Right forelimb (tissue), 1 donor: ENCODE results near the gene ZNF747.
"Not testable (repeated sequence)": the region's sequence is repeated elsewhere in the genome, so short reads cannot be mapped to it uniquely, and the experiment has no call there.

Source experiments
- DNase-seq: peaks from one replicate; pipeline ENCODE4 v3.0.0-alpha.2; 2018

Gene ZNF747

DNA sequence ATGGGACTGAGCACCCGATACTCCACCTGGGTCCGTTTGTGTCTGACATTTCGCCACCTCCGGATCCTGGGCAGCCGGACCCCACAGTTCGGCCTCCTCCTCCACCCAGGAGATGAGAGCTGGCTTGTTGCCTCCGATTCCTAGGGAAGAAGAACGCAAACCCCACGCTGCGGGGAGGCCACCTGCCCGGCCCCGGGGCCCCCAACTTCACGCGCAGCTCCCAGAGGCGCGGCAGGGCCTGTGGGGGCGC is 23.0 kb upstream of the ZNF747 start:
- no peak for DNase-seq

DNA sequence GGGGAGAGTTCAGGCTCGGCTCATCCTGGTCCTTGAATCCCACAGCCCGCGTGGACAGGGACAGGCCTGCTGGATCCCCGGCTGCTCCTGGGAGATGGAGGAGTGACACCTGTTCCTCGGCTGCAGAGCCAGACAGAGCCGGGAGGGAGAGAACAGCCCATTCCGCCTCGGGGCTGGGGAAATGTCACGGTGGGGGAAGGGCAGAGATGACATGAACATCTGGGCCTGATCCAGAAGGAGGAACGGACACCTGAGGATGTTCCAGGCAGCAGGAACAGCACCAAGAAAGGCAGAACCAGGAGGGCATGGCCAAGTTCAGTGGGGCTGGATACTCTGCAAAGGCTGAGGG is 21.4 kb upstream of the ZNF747 start:
- DNase-seq, result no peak

DNA sequence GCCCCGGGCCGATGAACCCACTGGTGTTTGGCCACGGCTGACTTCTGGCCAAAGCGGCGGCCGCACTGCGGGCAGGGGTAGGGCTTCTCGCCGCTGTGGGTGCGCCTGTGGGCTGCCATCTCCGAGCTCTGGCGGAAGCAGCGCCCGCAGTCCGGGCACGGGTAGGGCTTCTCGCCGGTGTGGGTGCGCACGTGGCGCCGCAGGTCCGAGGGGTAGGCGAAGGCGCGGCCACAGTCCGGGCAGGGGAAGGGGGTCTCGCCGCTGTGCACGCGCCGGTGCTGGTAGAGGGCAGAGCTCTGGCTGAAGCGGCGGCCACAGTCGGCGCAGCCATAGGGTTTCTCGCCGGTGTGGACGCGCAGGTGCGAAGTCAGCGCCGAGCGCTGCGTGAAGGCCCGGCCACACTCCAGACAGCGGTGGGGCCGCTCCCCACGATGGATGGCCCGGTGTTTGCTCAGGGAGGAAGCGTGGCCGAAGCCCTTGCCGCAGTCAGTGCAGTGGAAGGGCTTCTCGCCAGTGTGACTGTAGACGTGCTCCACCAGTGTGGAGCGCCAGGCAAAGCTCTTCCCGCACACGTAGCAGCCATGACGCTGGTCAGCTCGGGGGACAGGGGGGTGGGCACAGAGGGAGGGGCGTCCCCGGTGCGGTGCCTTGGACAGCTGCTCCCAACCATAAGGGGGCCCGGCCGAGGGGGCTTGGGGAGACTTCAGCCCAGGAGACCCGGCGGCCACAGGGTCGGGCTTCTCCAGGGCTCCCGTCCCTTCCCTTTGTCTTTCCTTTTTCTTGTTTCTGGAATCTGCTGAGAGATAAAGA is 20.9 kb upstream of the ZNF747 start:
- DNase-seq, result no peak

DNA sequence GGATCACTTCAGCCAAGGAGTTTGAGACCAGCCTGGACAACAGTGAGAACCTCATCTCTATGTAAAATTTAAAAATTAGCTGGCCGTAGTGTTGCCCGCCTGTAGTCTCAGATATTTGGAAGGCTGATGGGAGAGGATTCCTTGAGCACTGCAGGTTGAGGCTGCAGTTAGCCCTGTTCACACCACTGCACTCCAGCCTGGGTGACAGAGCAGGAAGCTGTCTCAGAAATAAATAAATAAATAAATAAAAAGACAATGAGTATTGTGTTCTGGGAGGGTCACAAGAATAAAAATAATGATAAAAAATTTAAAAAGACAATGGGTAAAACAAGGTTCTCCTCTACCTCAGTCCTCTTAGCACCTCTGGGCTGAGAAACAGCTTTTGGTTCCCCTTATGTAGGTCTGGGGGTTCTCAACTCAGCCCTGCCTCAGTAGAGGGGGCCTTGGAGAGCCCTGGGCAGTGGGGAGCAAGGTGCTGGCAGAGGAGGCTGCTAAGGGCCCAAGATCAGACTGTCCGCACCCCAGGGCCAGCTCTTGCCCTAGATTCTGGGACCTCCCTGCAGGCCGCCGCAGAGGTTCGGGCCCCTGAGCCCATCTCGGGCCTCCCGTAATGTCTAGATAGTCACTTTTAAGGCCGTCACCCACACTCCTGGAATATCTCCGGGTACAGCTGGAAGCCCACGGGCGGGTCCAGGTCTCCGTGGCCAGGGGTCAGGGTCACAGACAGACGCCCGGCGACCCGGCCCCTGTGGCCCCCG is 20.1 kb upstream of the ZNF747 start:
- DNase-seq, result no peak

DNA sequence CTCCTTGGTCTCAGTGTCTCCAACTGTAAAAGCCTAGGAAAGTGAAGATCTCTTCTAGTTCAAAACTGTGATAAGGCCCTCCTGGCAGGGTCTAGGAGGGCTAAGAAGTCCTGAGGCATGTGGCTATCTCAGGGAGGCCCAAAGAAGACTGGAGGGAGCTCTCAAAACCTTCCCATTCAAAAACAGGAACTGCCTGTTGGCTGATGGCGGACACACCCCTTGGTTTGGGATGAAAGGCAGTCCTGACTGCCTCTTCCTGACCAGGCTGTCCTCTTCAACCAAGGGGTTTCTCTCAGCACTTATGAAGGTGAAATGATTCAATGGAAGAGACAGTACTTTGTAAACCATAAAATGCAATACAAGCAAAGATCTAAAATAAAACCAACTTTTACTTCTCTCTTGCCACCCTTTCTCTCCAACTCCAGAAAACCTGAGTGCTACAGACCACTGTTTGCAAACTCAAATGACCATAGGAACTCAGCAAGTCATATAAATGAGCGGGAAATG is 18.8 kb upstream of the ZNF747 start:
- DNase-seq, result no peak

DNA sequence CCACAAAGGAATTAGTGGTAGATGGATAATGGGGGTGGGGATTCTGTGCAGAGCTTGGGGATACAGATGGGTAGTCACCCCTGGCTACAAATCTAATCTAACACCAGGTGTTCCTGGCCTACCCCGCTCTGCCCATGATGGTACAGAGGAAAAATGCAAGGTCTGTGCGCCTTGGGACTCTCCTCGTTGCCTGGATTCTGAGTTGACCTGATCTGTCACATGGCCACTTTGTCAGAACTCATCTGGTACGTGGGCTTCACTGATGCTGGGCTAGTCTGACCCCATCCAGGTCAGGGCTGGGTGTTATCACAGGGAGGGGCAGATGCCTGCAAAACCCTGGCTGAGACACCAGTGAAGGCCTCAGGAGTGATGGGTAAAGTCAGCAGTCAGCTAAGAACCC is 18.3 kb upstream of the ZNF747 start:
- DNase-seq, result no peak

DNA sequence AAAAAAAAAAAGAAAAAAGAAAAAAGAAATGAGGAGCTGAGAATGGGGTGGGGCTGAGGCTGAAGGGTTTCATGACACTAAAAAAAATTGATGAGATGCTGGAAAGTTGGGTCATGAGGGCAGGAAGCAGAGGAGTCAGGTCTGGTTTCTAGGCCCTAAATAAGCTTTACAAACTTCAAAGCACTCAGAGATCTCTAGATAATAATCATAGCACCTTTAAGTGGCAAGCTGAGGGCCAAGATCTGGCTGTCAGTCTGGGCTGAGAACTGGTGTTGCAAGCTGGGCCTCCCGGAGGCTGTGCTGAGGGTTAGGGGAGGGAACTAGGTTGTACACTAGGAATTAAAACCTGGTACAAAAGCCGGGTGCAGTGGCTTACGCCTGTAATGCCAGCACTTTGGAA is 17.1 kb upstream of the ZNF747 start:
- DNase-seq, result no peak

DNA sequence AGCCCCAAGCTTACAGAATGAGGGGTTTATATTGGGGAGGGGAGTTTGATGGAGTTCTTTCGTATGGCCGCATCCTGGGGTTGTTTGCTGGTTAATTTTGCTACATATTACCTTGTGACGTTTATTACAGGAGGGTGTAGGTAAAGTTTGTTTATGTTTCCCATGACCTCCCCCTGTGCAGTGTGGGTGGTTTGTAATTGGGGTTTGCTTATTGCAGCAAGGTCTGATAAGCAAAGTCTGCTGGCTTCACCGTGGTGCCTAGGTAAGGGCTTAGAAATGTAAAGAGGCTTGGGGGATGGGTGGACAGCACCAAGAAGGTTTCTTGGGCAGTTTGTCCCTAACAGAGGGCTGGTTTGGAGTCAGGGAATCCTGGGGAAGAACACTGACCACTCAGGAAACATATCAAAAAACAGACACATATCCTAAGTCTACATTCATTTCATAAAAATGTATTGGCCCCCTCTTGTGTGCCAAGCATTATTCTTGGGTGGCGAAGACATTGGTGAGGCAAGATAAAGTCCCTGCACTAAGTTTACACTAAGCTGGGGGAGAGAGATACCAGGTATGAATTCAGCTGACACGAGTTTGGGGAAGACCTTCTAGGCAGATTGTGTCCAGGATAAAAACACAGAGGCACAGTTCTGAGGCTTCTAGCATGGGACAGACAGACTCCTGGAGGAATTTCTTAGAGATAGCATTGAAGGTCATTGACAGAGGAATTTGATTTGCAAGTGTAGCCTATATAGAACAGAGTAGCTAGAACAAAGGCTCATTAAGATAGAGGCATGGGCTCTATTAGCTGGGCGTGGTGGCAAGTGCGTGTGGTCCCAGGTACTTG is 14.0 kb upstream of the ZNF747 start:
- DNase-seq, result no peak

DNA sequence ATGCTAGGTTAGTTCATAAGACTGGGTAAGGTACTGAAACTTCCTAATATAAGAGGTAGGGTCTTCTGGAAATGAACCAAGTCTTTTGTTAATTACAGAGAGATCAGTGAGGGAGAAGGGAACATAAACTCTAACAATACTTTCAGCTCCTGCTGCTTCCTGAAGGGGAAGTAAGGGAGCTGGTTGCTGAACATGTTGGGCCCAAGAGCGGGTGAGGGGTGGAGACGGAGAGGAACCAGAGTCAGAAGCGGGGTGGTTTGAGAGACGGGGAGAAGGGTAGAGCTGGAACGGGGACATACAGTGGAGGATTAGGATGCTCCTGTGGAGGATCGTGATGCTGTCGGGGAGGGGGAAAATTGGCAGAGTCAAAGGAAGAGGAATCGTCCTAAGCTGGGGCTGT is 11.5 kb upstream of the ZNF747 start:
- DNase-seq, result no peak

DNA sequence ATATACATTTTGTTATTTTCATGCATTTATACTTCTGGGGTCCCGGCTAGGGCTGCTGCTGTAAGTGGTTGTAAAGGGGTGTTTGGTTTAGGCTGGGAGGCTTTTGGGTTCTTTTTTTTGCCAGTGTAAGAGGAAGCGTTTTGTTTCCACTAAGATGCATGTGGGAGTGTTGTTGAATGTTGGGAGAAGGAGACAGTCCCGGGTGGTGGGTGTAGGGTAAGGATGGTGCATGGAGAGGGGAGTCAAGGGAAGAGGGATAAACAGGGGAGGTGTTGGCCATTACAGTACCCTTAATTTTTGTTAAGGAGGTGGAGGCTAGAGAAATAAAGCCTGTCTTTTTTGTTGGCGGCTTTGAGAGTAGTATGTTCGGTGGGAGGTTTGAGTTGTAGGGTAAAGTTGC is 8.4 kb upstream of the ZNF747 start:
- DNase-seq, result no peak

DNA sequence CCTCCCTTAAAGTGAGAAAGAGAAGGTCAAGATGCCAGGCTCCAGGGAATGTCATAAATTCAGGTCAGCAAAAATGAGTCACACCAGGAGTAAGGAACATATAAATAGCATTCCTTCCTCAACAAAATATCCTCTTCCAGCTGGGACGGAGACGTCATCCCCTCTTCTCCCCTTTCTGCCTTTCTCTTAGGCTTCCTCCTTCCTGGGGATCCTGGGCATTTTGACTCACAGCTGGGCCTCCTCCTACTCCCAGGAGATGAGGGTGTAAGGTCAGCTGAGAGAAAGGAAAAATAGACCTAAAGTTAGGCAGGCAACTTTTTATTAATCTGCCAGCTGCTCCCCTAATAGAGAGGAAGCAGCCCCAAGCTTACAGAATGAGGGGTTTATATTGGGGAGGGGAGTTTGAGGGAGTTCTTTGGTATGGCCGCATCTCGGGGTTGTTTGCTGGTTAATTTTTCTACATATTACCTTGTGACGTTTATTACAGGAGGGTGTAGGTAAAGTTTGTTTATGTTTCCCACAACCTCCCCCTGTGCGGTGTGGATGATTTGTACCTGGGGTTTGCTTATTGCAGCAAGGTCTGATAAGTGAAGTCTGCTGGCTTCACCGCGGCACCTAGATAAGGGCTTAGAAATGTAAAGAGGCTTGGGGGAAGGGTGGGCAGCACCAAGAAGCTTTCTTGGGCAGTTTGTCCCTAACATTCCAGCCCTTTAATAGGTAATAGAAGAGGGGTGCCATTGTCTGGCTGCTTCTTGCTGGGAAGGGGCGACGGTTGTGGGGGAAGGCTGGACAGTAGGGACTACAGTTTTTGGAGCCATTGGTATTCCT is 7.1 kb upstream of the ZNF747 start:
- DNase-seq, result no peak

DNA sequence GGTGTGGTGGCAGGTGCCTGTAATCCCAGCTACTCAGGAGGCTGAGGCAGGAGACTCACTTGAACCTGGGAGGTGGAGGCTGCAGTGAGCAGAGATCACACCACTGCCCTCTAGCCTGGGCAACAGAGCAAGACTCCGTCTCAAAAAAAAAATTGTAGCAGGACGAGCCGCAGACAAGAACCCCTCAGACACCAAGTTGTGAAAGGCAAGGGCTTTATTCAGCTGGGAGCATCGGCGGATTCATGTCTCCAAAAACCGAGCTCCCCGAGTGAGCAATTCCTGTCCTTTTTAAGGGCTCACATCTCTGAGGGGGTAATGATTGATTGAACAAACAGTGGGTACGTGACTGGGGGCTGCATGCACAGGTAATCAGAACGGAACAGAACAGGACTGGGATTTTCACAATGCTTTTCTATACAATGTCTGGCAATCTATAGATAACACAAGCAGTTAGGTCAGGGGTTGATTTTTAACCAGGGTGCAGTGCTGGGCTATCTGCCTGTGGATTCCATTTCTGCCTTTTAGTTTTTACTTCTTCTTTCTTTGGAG is 6.3 kb upstream of the ZNF747 start:
- not testable (repeated sequence) for DNase-seq

DNA sequence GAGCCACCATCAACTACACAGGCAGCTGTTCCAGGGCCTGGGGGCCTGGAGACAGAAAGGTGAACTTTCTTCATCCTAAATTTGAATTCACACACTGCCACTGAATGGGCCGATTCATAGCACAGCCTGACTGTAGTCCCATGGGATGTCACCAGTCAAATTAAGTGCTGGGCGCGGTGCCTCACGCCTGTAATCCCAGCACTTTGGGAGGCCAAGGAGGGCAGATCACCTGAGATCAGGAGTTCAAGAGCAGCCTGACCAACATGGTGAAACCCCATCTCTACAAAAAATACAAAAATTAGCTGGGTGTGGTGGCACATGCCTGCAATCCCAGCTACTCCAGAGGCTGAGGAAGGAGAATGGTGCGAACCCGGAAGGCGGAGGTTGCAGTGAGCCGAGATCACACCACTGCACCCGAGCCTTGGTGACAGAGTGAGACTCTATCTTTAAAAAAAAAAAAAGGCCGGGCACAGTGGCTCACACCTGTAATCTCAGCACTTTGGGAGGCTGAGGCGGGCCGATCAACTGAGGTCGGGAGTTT is 5.4 kb upstream of the ZNF747 start:
- DNase-seq, result not testable (repeated sequence)

DNA sequence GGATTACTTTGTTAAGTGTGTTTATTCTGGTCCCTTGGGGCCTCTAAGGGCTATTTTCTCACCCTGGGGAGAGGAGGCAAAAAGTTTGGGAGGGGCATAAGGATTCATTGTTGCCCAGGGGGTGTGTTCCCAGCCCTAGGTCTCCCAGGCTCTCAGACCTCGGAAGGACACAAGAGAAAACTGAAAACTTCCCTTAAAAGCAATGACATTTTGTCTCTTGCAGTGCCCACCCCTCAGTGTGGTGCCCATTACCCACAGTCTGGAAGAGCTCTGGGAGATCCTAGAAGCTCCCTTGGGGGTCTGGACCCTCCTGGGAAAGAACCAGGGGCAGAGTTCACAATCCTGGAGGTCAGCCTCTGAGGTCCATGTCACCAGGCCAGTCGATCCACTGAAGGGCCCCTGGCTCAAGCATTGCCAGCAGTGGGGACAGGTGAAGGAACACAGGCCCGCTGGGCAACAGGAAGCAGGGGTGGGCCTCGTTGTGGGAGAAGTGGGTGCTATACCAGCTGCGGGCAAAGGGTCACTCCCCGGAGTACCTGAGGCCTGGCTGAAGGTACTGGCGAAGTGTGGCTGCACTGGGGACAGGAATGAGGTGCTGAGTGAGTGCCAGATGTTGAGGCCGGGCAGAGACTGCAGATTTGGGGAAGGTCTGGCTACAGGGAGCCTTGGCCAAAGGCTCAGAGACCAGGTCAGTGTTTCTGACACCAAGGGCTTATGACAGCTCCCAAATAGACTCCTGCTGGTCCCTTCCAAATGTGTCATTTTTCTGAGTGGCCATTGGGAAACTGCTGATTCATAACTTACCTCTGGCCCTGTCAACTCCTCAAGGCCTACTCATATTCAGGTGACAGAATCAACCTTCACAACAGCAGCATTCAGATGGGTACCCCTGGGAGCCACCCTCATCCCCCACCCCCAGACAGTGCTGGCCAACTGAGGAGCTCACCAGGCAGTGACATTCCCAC is 4.6 kb upstream of the ZNF747 start:
- no peak for DNase-seq

DNA sequence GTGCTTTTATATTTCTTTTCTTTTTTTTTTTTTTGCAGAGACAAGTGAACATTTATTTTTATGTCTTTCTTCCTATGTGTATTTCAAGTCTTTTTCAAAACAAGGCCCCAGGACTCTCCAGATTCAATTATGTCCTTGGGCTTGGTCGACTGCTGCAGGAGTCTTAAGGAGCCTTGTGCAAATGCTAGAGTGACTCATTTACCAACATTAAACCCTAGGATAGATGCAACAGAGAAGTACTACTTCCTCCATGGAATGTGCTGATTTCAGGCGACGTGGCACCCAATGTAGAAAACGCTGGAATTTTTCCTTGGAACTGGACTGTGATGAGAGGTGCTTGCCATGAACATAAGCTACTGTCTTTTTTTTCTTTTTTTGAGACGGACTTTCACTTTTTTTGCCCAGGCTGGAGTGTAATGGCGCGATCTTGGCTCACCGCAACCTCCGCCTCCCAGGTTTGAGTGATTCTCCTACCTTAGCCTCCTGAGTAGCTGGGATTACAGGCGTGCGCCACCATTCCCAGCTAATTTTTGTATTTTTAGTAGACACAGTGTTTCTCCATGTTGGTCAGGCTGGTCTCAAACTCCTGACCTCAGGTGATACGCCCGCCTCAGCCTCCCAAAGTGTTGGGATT is 1.9 kb upstream of the ZNF747 start:
- not testable (repeated sequence) for DNase-seq

DNA sequence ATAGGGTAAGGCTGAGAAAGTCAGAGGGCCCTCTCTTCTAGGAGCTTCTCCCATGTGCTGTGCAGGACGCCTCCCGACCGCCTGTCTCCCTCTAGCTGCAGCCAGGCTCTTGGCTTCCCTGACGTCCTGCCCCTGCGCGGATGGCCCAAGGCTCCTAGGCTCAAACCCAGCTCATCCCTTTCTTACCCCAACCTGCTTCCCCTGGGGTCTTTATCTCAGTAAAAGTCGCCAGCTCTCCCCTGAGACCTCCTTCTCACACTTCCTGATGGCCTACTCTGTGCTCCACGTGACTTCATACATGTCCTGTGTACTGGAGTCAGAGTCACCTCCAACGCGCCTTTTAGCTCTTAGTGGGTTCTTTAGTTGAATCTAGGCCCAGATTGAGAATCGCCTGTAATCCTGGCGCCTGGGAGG is 1.1 kb upstream of the ZNF747 start:
- peak; percentile 73 for DNase-seq

DNA sequence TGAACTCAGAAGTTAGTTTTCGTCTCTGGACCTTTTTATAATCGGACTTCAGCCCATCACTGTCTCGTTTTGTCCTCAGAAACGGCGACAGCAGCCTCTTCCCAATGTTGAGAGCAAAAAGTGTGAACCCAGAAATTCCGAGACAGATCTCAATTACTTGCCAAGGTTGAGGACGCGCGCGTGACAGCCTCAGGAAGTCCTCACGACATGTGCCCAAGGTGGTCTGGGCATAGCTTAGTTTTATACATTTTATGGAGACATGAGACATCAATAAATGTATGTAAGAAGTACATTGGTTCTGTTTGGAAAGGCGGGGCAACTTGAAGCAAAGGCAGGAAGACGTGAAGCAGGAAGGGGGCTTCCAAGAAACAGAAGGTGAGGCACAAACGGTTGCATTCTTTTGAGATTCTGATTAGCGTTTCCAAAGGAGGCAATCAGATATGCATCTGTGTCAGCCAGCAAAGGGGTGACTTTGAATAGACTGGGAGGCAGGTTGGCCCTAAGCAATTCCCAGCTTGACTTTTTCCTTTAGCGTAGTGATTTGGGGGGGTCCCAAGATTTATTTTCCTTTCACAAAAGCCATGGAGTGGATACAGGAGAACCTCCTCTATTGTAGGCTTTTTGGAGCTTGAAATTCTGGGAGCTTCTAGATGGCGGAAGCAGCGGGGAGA is 583 bp upstream of the ZNF747 start:
- no peak for DNase-seq

DNA sequence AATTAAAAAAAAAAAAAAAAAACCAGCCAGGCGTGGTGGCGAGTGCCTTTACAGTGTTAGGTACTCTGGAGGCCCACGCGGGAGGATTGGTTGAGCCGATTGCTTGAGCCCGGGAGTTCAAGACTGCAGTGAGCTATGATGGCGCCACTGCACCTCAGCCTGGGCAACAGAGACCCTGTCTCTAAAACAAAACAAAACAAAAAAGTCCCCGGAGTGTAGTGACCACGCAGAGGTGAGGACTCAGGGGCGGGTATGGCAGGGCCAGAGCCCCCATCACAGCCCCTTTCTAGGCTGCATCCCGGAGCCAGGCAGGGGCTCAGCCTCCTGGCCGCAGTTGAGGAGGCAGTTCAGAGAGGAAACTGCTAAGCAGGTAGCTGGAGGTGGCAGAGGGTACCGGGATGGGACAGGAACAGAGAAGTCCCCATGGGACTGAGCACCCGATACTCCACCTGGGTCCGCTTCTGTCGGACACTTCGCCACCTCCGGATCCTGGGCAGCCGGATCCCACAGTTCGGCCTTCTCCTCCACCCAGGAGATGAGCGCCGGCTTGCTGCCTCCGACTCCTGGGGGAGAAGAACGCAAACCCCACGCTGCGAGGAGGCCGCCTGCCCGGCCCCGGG is 800 bp downstream of the ZNF747 start:
- DNase-seq, result no peak

DNA sequence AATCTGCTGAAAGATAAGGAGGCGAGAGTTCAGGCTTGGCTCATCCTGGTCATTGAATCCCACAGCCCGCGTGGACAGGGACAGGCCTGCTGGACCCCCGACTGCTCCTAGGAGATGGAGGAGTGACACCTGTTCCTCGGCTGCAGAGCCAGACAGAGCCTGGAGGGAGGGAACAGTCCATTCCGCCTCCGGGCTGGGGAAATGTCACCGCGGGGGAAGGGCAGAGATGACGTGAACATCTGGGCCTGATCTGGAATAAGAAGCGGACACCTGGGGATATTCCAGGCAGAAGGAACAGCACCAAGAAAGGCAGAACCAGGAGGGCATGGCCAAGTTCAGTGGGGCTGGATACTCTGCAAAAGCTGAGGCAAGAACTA is 1.5 kb downstream of the ZNF747 start:
- DNase-seq, result no peak
